Hematopoietic multipotent progenitor cell treated with erythropoietin and hydrocortisone succinate and interleukin-3 and kit ligand, for 6 days (in vitro differentiated cells): Measurements from ENCODE around the gene SALL3.

Experiments used
- DNase-seq: peaks from one replicate; pipeline ENCODE4 v3.0.0-alpha.2; 2015

Gene SALL3

DNA sequence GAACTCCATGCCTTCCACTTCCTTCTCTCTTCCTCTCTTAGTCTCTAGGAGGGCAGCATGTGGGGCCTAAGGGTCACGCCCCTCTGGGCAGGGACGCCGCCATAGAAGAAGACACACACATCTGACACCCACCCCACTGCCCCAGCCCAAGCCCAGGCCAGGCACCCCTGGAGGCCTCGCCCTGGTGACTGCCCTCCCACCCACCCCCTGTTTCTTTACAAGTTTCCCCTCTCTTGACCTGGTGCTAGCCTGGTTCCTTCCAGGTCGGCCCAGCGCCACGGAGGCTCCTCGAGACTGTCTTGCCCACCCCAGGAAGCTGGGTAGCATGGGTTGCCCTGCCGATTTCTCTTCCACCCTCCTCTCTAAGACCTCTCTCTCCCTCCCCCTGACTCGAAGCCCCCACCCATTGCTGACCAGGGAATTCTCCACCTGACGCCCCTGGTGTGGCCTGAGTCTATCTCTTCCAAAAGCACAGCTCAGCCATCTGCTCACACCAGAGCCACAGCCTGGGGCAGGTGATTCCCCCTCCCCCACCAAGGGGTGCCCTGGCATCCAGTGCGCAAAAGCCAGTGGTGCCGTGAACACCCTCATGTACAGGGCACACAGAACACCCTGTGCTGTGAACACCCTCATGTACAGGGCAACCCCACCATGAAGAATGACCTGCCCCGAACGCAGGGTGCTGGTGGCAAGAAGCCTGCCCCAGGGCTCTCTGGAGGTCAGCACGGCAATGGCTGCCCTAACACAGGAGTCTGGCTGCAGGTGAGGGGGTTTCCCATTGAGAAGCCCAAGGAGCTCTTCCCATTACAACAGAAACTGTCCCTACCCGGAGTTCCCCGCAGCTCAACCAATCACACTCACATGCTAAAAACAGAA lies 13.5 kb upstream of the SALL3 start:
- DNase-seq = no peak

GRCh38 chr18:78966793-78967106 lies 12.9 kb upstream of the SALL3 start:
- DNase-seq = no peak

- DNase-seq = no peak
These were observed 11.9 kb upstream of the SALL3 start for GRCh38 chr18:78967692-78968091.

GRCh38 chr18:78969574-78970315 lies 9.9 kb upstream of the SALL3 start:
- no peak for DNase-seq

GRCh38 chr18:78970774-78971333 lies 8.8 kb upstream of the SALL3 start:
- no peak for DNase-seq

DNA sequence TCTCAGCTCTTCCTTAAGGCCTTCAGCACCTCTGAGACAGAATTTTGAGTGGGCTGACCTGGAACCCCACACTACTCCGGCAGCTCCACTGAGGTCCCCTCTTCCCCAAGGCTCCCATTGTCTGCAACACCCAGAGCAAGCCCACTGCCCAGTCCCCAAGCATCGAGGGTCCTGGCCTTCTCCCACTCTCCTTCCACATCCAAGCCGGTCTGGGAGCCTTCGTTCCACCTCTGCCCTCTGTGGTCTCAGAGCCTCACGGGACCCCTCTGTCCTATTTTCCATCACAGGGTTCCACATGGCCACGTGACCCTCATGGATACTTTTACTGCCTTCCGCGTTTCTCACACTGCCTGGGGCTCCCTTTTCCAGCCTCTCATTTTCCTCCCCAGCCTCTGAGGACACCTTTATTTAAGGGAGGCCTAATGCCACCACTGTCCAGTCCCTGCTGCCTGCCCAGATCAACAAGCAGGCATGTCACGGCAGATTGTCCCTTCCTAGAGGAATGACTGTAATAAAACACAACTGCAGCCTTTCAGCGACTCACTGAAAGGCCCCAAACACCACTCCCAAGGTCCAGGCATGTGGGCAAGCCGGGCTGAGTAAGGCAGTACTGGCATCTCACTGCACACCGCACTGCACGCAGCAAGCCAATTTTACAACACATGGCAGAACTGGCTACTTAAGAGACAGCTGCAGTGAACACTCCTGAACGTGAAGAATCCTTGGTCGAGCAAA lies 7.9 kb upstream of the SALL3 start:
- no peak for DNase-seq

DNA sequence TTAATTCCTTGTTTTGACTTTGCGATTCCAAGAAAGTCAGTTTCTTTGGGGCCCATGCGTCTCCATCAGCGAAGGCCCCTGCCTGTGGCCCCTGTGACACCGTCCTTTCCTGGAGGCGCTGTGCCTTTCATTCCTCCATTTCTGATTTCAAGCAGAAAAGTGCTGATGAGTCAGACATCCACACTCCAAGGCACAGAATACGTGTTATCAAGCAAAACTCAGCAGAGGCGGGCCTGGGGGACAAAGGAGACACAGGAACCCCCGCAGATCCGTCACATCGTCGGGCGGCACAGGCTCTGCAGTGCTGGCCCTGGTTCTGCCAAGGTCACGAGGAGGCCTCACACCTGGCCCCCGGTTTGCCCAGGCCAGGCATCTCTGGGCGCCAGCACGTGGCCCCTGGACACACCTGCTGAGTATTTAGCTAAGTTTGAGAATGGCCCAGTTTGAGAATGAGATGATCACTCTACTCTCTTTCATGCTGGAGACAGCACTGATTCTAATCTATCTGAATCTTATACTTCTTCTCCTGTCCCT lies 7.2 kb upstream of the SALL3 start:
- no peak for DNase-seq

DNA sequence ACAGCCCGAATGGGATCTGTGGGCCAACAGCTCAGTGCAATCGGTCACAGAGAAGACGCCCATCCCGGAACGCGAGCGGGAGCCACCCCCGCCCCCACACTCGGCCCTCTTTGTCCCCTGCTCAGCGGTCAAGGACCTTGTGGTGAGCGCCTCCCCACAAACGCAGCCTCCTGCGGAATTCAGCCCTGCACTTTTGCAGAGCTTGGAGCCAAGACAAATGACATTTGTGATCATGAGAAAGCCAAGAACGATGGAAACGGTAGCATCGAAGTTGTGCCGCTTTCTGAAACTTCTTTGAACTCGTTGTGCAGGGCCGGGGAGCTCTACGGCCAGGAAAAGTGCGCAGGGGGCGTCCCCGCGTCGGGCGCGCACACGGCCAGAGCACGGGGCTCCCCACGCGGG lies 6.7 kb upstream of the SALL3 start:
- no peak for DNase-seq

- no peak for DNase-seq
These were observed 6.1 kb upstream of the SALL3 start for GRCh38 chr18:78973357-78974083.

DNA sequence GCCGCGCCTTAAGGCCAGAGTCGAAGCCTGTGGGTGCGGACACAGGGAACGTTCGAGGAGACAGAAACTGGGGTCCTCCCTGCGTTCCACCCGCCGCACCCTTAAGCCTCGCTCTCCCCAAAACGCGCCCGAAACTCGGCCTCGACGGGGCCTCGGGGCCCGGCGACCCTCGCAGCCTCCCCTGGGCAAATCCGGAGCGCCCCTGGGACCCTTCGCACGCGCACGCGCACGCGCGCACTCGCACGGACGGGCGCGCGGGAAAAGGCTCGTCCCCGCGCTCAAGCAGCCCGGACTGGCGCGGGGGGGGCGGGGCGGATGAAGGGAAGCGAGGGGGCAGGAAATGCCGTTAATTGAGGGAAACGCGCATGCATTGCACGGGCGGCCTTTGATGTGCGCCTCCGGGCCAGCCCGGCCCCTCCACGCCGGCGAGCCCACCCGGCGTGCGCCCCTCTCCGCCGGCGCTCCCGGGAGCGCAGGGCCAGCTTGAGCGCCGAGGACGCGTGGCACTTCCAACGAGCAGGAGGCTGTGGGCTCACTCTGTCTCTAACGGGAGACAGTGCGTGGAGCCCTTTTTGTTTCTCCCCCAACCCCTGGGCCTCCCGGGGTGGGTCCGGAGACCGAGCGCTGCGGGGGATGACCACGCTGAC lies 5.4 kb upstream of the SALL3 start:
- no peak for DNase-seq

- DNase-seq = no peak
These were observed 4.3 kb upstream of the SALL3 start for GRCh38 chr18:78975292-78975691.

- DNase-seq = no peak
These were observed 3.8 kb upstream of the SALL3 start for GRCh38 chr18:78975699-78976335.

DNA sequence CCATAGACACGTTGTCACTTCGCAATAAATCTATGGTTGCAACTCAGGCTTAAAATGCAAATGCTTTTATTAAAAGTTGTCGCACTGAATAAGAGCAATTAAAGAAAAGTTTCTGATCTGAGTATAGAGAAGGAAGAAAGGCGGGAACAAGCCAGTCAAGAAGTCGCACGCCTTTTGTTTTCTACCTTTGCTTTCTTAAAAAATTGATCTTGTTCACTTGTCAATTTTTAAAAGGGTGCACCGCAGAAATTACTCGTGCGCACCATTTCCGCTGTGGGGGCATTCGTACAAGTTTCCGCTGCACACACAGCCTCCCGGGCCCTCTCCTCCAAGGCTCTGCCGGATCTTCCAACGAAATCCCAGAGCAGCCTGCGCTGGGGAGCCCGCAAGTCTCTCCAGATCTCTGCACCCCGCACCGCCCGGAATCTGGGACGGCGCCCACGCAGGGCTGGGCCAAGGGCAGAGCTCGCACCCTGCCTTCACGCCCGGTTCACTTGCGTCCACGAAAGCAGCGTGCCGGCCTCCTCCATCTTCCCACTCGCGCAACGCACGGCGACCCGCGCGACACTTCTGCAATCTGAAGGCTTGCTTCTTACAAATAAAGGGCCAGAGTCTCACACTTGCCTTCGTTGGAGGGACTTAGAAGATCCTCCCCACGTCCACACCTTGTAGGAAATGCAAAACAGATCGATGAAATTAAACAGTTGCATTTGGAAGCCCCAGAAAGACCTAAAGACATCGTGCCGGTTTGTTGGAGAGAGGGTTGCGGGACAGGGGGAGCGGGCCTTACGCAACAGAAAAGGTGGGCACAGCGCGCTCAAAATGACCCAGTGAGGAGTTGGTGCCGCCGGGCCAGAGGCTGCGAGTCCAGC lies 2.6 kb upstream of the SALL3 start:
- DNase-seq = no peak

DNA sequence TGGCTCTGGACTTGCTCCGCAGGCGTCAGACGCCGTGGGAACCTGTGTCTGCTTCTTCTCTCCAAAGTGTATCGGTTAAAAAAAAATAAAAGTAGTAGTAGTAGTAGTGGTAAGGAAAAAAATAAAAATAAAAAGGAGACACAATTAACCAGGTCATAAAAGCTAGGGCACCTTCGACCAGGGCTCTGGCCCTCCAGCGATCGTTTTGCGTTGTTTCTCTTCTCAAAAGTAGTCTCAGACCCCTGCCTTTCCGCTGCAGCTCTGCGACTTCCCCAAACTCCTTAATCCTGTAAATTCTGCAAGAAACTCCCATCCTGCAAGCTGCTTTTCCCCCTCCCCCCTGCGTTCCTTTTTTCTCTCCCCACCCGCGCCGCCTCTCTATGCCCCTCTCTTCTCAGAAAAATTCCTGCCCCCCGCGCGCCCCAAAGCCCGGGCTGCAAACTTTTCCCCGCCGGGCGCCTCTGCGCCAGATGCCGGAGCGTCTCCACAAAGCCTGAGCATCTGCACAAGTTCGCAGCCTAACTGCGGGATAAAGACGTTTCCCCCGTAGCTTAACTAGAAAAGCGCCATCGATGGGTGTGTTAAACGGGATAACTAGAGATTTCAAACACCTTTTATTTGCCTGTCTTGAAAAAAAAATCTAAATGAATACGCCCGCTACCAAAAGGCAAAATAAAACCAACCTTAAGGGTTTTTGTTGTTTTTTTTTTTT lies 1.8 kb upstream of the SALL3 start:
- DNase-seq = no peak

DNA sequence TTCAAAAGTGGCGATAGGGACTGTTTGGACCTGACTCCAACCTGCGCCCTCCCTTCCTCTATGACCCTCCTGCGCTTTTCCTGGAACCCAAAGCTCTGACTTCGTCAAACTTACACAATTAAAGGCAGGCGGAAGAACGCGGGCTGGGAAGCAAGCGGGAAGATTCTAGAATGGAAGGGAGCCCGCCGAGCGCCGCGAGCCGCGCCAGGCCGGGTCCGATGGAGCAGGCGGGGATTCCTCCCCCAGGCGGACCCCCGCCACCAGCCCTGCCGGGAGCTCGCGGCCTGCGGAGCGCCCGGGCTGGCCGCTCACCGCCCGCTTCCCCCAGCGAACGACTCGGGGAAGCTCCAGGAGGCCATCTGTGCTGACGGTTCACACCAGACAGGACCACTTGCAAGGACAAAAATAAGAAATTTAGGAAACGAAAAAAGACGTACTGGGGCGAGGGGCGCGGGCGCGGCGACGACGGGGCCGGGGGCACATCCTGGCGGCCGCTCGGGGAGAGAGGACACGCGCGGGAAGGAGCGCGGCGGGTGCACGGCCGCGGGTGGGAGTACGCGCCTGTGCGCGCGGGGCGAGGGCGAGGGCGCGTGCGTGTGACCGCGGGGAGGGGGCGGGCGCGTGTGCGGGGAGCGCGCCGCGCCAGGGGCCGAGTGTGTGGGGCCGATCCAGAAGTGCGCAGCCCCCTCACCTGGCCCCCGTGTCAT lies 1.1 kb upstream of the SALL3 start:
- no peak for DNase-seq

GRCh38 chr18:78979056-78979729 lies 425 bp upstream of the SALL3 start:
- no peak for DNase-seq

DNA sequence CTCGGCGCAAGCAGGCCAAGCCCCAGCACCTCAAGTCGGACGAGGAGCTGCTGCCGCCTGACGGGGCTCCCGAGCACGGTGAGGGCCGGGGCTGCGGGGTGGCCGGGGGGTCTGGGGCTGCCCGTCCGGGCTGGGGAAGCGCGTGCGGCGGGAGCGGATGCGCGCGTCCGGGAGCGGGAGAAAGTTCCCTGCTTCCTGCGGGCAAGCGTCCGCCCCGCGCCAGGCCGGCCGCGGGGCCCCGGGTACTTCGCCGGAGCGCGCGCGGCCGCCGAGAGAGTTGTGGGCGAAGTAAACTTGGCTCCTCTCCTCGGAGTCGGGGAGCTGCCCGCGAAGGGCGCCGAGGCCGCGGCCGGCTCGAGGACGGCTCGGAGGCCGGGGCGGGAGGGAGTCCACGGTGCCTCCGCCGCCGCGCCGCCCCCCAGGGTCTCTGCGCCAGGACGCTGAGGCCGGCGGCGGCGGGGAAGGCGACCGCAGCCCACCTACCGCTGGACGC lies 707 bp downstream of the SALL3 start:
- DNase-seq = no peak

GRCh38 chr18:78980777-78981380 lies 1.3 kb downstream of the SALL3 start:
- no peak for DNase-seq
